NCI-H187 treated with DMSO at 0.1 percent for 48 hours (cell line): ENCODE data around the gene BEST3.

ENCODE experiments used
- DNase-seq: peaks from one replicate; lab custom pipeline; 2025; lab: John Stamatoyannopoulos, UW

BEST3 gene

GRCh38 chr12:69698769-69699540 lies at the start of gene BEST3:
Gene BEST3, minus strand, starts transcription at chr12:69699303. Its CDS starts 1,505 bp downstream, at chr12:69697798.
- DNase-seq = peak; percentile 90

GRCh38 chr12:69744109-69744508 lies 45.0 kb upstream of the BEST3 start:
- no peak for DNase-seq

GRCh38 chr12:69739287-69740191 lies 40.4 kb upstream of the BEST3 start:
- peak; percentile 31 for DNase-seq

- peak; percentile 57 for DNase-seq
These were observed 39.5 kb upstream of the BEST3 start, which contains the start of gene RAB3IP for GRCh38 chr12:69738351-69739286. Gene RAB3IP, plus strand, starts transcription at chr12:69738860. Its CDS starts 16,549 bp downstream, at chr12:69755409.

GRCh38 chr12:69733638-69734037 lies 34.5 kb upstream of the BEST3 start:
- DNase-seq = no peak

- no peak for DNase-seq
These were observed 33.0 kb upstream of the BEST3 start for GRCh38 chr12:69732088-69732487.

GRCh38 chr12:69726922-69727321 lies 27.8 kb upstream of the BEST3 start:
- no peak for DNase-seq

GRCh38 chr12:69720750-69721149 lies 21.6 kb upstream of the BEST3 start:
- no peak for DNase-seq

- DNase-seq = no peak
These were observed 20.5 kb upstream of the BEST3 start for GRCh38 chr12:69719336-69720316.

GRCh38 chr12:69714542-69714941 lies 15.4 kb upstream of the BEST3 start:
- no peak for DNase-seq

- no peak for DNase-seq
These were observed 13.7 kb upstream of the BEST3 start for GRCh38 chr12:69712826-69713225.

GRCh38 chr12:69708649-69709048 lies 9.5 kb upstream of the BEST3 start:
- no peak for DNase-seq

GRCh38 chr12:69704357-69704756 lies 5.3 kb upstream of the BEST3 start:
- DNase-seq = no peak

GRCh38 chr12:69703146-69703642 lies 4.1 kb upstream of the BEST3 start:
- DNase-seq = no peak

GRCh38 chr12:69701826-69702225 lies 2.7 kb upstream of the BEST3 start:
- no peak for DNase-seq

GRCh38 chr12:69698054-69698453 lies 1.0 kb downstream of the BEST3 start:
- DNase-seq = no peak

- DNase-seq = no peak
These were observed 5.0 kb downstream of the BEST3 start for GRCh38 chr12:69694123-69694522.

GRCh38 chr12:69689638-69690037 lies 9.5 kb downstream of the BEST3 start:
- DNase-seq = no peak

- DNase-seq = no peak
These were observed 10.4 kb downstream of the BEST3 start for GRCh38 chr12:69688471-69689427.
